T47D (cell line): ENCODE results near the gene EYS.
"Not testable (repeated sequence)": the region's sequence is repeated elsewhere in the genome, so short reads cannot be mapped to it uniquely, and the experiment has no call there.

ENCODE experiments used
- DNase-seq, 2 experiments: peaks; one replicate each; pipeline versions ENCODE4 v3.0.0 to v3.0.0-alpha.2; 2011 to 2012; ENCODE audit warnings: low read depth in 1 of 2, low spot score in 1 of 2
- JUND ChIP-seq: IDR thresholded peaks from 2 replicates; pipeline ENCODE4 v1.6.1; 2012; ENCODE audit warnings: low read depth
- in situ Hi-C: cut with HindIII; loops from 2 replicates; pipeline ENCODE4 v1.10.0; 2016; ENCODE audit warnings: low sequenced_read_pairs, low pct_unique_long_range_greater_than_20kb

EYS gene

GRCh38 chr6:63787021-63787420, 1920.0 kb downstream of the EYS start:
- in situ Hi-C loops, result no loop called here
- no peak for TF ChIP-seq JUND
- DNase-seq, result no peak

- peak in 1 of 2 experiments; percentile 29 for DNase-seq
- no peak for TF ChIP-seq JUND
- in situ Hi-C loops, result no loop called here
Measured at GRCh38 chr6:63785006-63785405, 1922.0 kb downstream of the EYS start.

GRCh38 chr6:63783096-63783495, 1923.9 kb downstream of the EYS start:
- in situ Hi-C loops, result no loop called here
- no peak for DNase-seq
- no peak for TF ChIP-seq JUND

GRCh38 chr6:63774961-63775360, 1932.1 kb downstream of the EYS start:
- in situ Hi-C loops, result no loop called here
- DNase-seq, result no peak
- TF ChIP-seq JUND, result no peak

- in situ Hi-C loops, result no loop called here
Measured at GRCh38 chr6:63773200-63773599, 1933.8 kb downstream of the EYS start.

GRCh38 chr6:63765828-63766227, 1941.2 kb downstream of the EYS start:
- DNase-seq, result no peak
- in situ Hi-C loops, result no loop called here

More at GRCh38 chr6:63773200-63773599, 1933.8 kb downstream of the EYS start:
- TF ChIP-seq JUND, result no peak
- DNase-seq, result no peak

GRCh38 chr6:63764318-63764916, 1942.6 kb downstream of the EYS start:
- in situ Hi-C loops, result no loop called here
- peak in 1 of 2 experiments; percentile 66 for DNase-seq
- no peak for TF ChIP-seq JUND

More at GRCh38 chr6:63765828-63766227, 1941.2 kb downstream of the EYS start:
- TF ChIP-seq JUND, result no peak

GRCh38 chr6:63760199-63760598, 1946.8 kb downstream of the EYS start:
- no peak for TF ChIP-seq JUND
- DNase-seq, result no peak
- in situ Hi-C loops, result no loop called here

GRCh38 chr6:63759605-63760105, 1947.4 kb downstream of the EYS start:
- in situ Hi-C loops, result no loop called here
- TF ChIP-seq JUND, result no peak
- peak in 1 of 2 experiments; percentile 13 for DNase-seq

- in situ Hi-C loops, result no loop called here
- TF ChIP-seq JUND, result no peak
- no peak for DNase-seq
Measured at GRCh38 chr6:63757826-63758225, 1949.2 kb downstream of the EYS start.

GRCh38 chr6:63757275-63757674, 1949.8 kb downstream of the EYS start:
- in situ Hi-C loops, DNase-seq: not testable (repeated sequence)

GRCh38 chr6:63750400-63750799, 1956.6 kb downstream of the EYS start:
- no peak for TF ChIP-seq JUND
- in situ Hi-C loops, result no loop called here
- DNase-seq, result no peak

- TF ChIP-seq JUND, result no peak
- DNase-seq, result no peak
- in situ Hi-C loops, result no loop called here
Measured at GRCh38 chr6:63745784-63746183, 1961.2 kb downstream of the EYS start.

- in situ Hi-C loops, result no loop called here
- DNase-seq, result no peak
- no peak for TF ChIP-seq JUND
Measured at GRCh38 chr6:63744810-63745209, 1962.2 kb downstream of the EYS start.
